Panc1 (cell line): ENCODE measurements around the gene IWS1. TPM values are rescaled to one million over a fixed set of nuclear protein-coding genes. Genes with fewer than 3 reads are reported as not detected.

Experiments
- ATAC-seq: fragments of 200-7000 bp; cut with Tn5 transposase; 2 replicates; pipeline ENCODE4 v1.9.1; 2020; ENCODE audit warnings: mild to moderate bottlenecking, moderate library complexity
- BruUV-seq: library from RNA; stranded (reverse); fragments of 400-500 nt; replicated peaks from 2 replicates; lab custom pipeline; 2021; lab: Mats Ljungman, UMichigan
- CTCF ChIA-PET: fragments of 300-600 bp; sonication (Branson Sonifier 250); formaldehyde crosslinking; loops from one replicate; lab custom pipeline; 2022; ENCODE audit warnings: antibody characterized with exemption; lab: Charles Lee
- POLR2A ChIA-PET: fragments of 300-600 bp; sonication (Branson Sonifier 250); formaldehyde crosslinking; loops from one replicate; lab custom pipeline; 2022; ENCODE audit warnings: antibody characterized with exemption; lab: Charles Lee
- DNase-seq: peaks from one replicate; pipeline ENCODE4 v3.0.0-alpha.2; 2010; ENCODE audit warnings: low read depth, low spot score
- H3K27ac ChIP-seq: 2 replicates; pipeline ENCODE4 v1.5.1; 2011; ENCODE audit warnings: mild to moderate bottlenecking, low read length, inconsistent platforms
- H3K27me3 ChIP-seq: fragments of 200-500 bp; sonication (Bioruptor generic); 2 replicates; pipeline ENCODE4 v1.6.0; 2014; ENCODE audit warnings: low read length, inconsistent platforms; ENCODE audit not compliant: control insufficient read depth, insufficient read depth
- H3K36me3 ChIP-seq: fragments of 200-500 bp; sonication (Bioruptor generic); 2 replicates; pipeline ENCODE4 v1.5.1; 2014; ENCODE audit warnings: inconsistent platforms, mild to moderate bottlenecking, low read length, moderate library complexity; ENCODE audit not compliant: control insufficient read depth, insufficient read depth
- H3K4me1 ChIP-seq: 2 replicates; pipeline ENCODE4 v1.5.1; 2011; ENCODE audit warnings: inconsistent platforms, mild to moderate bottlenecking, low read length, moderate library complexity; ENCODE audit not compliant: control insufficient read depth, insufficient read depth
- H3K4me3 ChIP-seq, 2 experiments: 2 replicates each; pipeline ENCODE4 v1.5.1; 2011 to 2012; ENCODE audit warnings: low read depth in 2 of 2, low read length in 2 of 2, mild to moderate bottlenecking in 2 of 2, inconsistent platforms in 1 of 2, moderate library complexity in 1 of 2
- H3K9me3 ChIP-seq: fragments of 200-500 bp; sonication (Bioruptor generic); 2 replicates; pipeline ENCODE4 v1.5.1; 2014; ENCODE audit warnings: low read depth, mild to moderate bottlenecking, inconsistent platforms, low read length, moderate library complexity; ENCODE audit not compliant: control insufficient read depth, insufficient read depth
- POLR2AphosphoS5 ChIP-seq: IDR thresholded peaks from 2 replicates; pipeline ENCODE4 v1.6.1; 2012; ENCODE audit warnings: mild to moderate bottlenecking, low read depth, low read length, moderate library complexity
- SIN3A ChIP-seq: IDR thresholded peaks from 2 replicates; pipeline ENCODE4 v1.6.1; 2012; ENCODE audit warnings: low read depth, mild to moderate bottlenecking, low read length, moderate library complexity, borderline replicate concordance; ENCODE audit not compliant: insufficient read depth
- TCF7L2 ChIP-seq: IDR thresholded peaks from 2 replicates; pipeline ENCODE4 v1.6.1; 2011; ENCODE audit warnings: mild to moderate bottlenecking, low read depth, low read length, inconsistent platforms
- in situ Hi-C: cut with HindIII; loops from 2 replicates; pipeline ENCODE4 v1.10.0; 2016; ENCODE audit warnings: low sequenced_read_pairs, low pct_unique_long_range_greater_than_20kb
- intact Hi-C: fragments of 100-400 bp; cut with micrococcal nuclease; formaldehyde crosslinking; loops from one replicate; pipeline ENCODE4 v1.10.0; 2022; ENCODE audit not compliant: unreplicated experiment
- total RNA-seq: library from RNA; stranded (reverse); gene quantifications from one replicate; pipeline ENCODE4 v1.2.1, GENCODE V29; 2021; ENCODE audit not compliant: unreplicated experiment
- TF ChIP-seq, protein P1 (sequence below), 2 experiments: IDR thresholded peaks; 2 replicates each; pipeline ENCODE4 v1.6.1; 2011 to 2012; ENCODE audit warnings: low read depth in 2 of 2, control low read depth in 1 of 2, low read length in 1 of 2, mild to moderate bottlenecking in 1 of 2, moderate library complexity in 1 of 2; ENCODE audit not compliant: insufficient read depth in 1 of 2
- TF ChIP-seq, protein P2 (sequence below): fragments of 450-650 bp; IDR thresholded peaks from 2 replicates; pipeline ENCODE4 v1.5.1; 2017; ENCODE audit warnings: mild to moderate bottlenecking

IWS1 gene
- total RNA-seq, 1 experiment from 2014 or later = 48.6 TPM

DNA sequence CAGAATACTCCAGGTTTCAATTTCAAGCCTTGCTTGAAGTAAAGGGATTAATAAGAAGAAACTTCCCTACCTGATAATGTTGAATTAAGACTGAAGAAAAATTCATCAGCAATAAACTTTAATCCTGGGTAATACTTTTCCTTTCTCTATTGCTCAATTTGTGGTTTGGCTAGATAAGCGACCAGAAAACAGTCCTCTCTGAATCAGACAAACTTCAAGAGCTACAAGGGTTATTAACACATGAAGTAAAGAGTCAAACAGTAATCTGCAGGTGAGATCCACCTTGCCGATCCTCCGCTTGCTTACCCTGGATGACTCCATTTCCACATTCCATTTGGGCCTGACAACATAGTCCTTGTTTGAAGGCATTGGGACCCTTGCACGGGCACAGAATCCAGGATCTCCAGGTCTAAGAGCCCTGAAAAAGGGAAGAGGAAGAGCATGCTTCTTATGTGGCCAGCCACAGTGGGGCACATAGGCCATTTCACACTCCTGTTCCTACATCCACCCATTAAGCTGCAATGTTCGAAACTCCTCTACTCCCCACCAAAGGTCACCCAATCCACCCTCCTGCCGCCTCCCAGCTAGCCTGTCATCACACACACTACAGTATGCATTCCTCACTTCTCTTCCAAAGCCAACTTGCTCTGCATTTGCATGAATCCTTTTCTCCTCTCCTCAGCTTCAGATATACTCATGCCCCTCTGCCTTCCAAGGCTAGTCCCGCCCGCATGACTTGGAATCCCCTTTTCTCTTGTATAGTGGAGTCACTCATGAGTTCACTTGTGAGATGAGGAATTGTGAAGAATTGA is 39.8 kb downstream of the IWS1 start:
- DNase-seq (no peak), ATAC-seq (peak; percentile 32; the same call in 1 of the 2 replicates)
- intact Hi-C loops (no loop called here), in situ Hi-C loops (no loop called here)
- H3K36me3 ChIP-seq = peaks cover 48% of the 10 kb centered on the region
- H3K9me3 ChIP-seq = no peaks in the 10 kb centered on the region
- H3K27ac ChIP-seq = no peak overlapping the region
- no peaks in the 10 kb centered on the region for H3K27me3 ChIP-seq
- CTCF ChIA-PET = no interaction called here
- TF ChIP-seq, protein P1, sequence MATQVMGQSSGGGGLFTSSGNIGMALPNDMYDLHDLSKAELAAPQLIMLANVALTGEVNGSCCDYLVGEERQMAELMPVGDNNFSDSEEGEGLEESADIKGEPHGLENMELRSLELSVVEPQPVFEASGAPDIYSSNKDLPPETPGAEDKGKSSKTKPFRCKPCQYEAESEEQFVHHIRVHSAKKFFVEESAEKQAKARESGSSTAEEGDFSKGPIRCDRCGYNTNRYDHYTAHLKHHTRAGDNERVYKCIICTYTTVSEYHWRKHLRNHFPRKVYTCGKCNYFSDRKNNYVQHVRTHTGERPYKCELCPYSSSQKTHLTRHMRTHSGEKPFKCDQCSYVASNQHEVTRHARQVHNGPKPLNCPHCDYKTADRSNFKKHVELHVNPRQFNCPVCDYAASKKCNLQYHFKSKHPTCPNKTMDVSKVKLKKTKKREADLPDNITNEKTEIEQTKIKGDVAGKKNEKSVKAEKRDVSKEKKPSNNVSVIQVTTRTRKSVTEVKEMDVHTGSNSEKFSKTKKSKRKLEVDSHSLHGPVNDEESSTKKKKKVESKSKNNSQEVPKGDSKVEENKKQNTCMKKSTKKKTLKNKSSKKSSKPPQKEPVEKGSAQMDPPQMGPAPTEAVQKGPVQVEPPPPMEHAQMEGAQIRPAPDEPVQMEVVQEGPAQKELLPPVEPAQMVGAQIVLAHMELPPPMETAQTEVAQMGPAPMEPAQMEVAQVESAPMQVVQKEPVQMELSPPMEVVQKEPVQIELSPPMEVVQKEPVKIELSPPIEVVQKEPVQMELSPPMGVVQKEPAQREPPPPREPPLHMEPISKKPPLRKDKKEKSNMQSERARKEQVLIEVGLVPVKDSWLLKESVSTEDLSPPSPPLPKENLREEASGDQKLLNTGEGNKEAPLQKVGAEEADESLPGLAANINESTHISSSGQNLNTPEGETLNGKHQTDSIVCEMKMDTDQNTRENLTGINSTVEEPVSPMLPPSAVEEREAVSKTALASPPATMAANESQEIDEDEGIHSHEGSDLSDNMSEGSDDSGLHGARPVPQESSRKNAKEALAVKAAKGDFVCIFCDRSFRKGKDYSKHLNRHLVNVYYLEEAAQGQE (IDR thresholded peaks at IDR 0.05; ENCODE audit: insufficient read depth in 1 of 2, low read depth in 2 of 2, low read length in 1 of 2) = no peak
- TF ChIP-seq, protein P2, sequence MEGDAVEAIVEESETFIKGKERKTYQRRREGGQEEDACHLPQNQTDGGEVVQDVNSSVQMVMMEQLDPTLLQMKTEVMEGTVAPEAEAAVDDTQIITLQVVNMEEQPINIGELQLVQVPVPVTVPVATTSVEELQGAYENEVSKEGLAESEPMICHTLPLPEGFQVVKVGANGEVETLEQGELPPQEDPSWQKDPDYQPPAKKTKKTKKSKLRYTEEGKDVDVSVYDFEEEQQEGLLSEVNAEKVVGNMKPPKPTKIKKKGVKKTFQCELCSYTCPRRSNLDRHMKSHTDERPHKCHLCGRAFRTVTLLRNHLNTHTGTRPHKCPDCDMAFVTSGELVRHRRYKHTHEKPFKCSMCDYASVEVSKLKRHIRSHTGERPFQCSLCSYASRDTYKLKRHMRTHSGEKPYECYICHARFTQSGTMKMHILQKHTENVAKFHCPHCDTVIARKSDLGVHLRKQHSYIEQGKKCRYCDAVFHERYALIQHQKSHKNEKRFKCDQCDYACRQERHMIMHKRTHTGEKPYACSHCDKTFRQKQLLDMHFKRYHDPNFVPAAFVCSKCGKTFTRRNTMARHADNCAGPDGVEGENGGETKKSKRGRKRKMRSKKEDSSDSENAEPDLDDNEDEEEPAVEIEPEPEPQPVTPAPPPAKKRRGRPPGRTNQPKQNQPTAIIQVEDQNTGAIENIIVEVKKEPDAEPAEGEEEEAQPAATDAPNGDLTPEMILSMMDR = no peak
- no peak for TF ChIP-seq TCF7L2
- TF ChIP-seq POLR2AphosphoS5 = no peak
- no peak for TF ChIP-seq SIN3A
- POLR2A ChIA-PET = no interaction called here
- BruUV-seq = no TSS peak
- H3K4me3 ChIP-seq = no peak overlapping the region
- H3K4me1 ChIP-seq = no peaks in the 10 kb centered on the region

DNA sequence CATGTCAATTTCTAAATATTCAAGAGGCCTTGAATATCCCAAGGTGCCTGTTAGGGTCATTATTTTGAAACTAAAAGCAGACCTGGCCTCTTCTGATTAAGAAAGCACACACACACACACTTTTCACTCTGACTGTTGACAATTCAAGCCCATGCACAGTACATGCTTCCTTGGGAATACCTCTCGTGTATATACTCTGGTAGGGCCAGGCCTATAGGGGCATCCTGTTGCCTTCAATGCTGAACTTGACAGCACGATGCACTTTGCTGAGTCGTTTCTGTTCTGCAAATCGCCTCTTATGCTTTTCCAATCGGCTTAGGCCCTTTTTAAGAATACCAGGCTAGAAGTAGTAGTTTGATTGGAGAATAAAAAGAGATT is 40.6 kb downstream of the IWS1 start:
- Histone ChIP-seq H3K36me3 (peaks cover 48% of the 10 kb centered on the region), H3K4me1 (no peaks in the 10 kb centered on the region), H3K4me3 (no peak overlapping the region), H3K27ac (no peak overlapping the region), H3K27me3 (no peaks in the 10 kb centered on the region), H3K9me3 (no peaks in the 10 kb centered on the region)
- ChIA-PET CTCF (no interaction called here), POLR2A (no interaction called here)
- ATAC-seq = no peak
- in situ Hi-C loops = no loop called here
- intact Hi-C loops = no loop called here
- DNase-seq = no peak
- BruUV-seq = TSS peak; percentile 17
- TF ChIP-seq, protein P1 (IDR thresholded peaks at IDR 0.05; ENCODE audit: insufficient read depth in 1 of 2, low read depth in 2 of 2, low read length in 1 of 2) = no peak
- TF ChIP-seq SIN3A (no peak), POLR2AphosphoS5 (no peak), TCF7L2 (no peak)
- TF ChIP-seq, protein P2 = no peak
